ENCODE results near the gene RASAL2. TPM values are rescaled to one million over a fixed set of nuclear protein-coding genes. Genes with fewer than 3 reads are reported as not detected.
"Not testable (repeated sequence)": the region's sequence is repeated elsewhere in the genome, so short reads cannot be mapped to it uniquely, and the experiment has no call there.

The RASAL2 gene
- total RNA-seq, 4 donors from 2014 or later = 31.8 to 48.3 (median 37.8) TPM

GRCh38 chr1:178192686-178193085 lies 98.8 kb downstream of the RASAL2 start:
- H3K9me3 ChIP-seq = no peaks in the 10 kb centered on the region
- no peaks in the 10 kb centered on the region for H3K36me3 ChIP-seq
- no peak overlapping the region for H3K4me3 ChIP-seq
- no peak for DNase-seq (ENCODE audit: low spot score in 2 of 2)
- no peak overlapping the region for H3K27ac ChIP-seq
- TF ChIP-seq EP300 (IDR thresholded peaks at IDR 0.05) (no peak), POLR2A (IDR thresholded peaks at IDR 0.05) (no peak), CTCF (IDR thresholded peaks at IDR 0.05) (no peak), POLR2AphosphoS5 (IDR thresholded peaks at IDR 0.05) (no peak)
- no peaks in the 10 kb centered on the region for H3K27me3 ChIP-seq
- H3K4me1 ChIP-seq = peaks cover 3% of the 10 kb centered on the region
- WGBS = 55% methylated on average over 3 of the region's 3 CpGs

DNA sequence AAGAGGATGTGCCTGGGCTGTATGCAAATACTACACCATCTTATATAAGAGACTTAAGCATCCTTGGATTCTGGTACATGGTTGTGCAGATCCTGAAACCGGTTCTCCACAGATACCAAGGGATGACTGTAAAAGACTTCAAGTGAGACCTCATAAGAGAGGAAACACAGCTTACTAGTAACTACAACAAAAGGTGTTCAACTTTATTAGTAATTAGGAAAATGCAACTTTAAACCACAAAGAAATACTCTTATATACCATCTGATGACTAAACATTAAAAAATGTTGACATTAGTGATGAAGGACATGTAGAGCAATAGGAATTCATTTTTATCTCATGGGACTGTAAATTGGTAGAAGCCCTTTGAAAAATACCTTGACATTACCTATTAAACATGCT lies 102.7 kb downstream of the RASAL2 start:
- DNase-seq (ENCODE audit: low spot score in 2 of 2) = no peak
- no peaks in the 10 kb centered on the region for H3K36me3 ChIP-seq
- TF ChIP-seq EP300 (IDR thresholded peaks at IDR 0.05) = no peak
- TF ChIP-seq POLR2AphosphoS5 (IDR thresholded peaks at IDR 0.05) = no peak
- no peak for TF ChIP-seq CTCF (IDR thresholded peaks at IDR 0.05)
- no peak for TF ChIP-seq POLR2A (IDR thresholded peaks at IDR 0.05)
- H3K27me3 ChIP-seq = no peaks in the 10 kb centered on the region
- 100% methylated on average over 1 of the region's 1 CpG for WGBS
- peaks cover 4% of the 10 kb centered on the region for H3K9me3 ChIP-seq
- H3K27ac ChIP-seq = no peak overlapping the region
- peaks cover 3% of the 10 kb centered on the region for H3K4me1 ChIP-seq
- H3K4me3 ChIP-seq = no peak overlapping the region

GRCh38 chr1:178202095-178202494 lies 108.2 kb downstream of the RASAL2 start:
- DNase-seq (ENCODE audit: low spot score in 2 of 2); H3K36me3 ChIP-seq; H3K27ac ChIP-seq; H3K9me3 ChIP-seq; H3K27me3 ChIP-seq; H3K4me1 ChIP-seq; H3K4me3 ChIP-seq: not testable (repeated sequence)
- 93% methylated on average over 4 of the region's 4 CpGs for WGBS

GRCh38 chr1:178202546-178202945 lies 108.6 kb downstream of the RASAL2 start:
- H3K27ac ChIP-seq; DNase-seq (ENCODE audit: low spot score in 2 of 2); H3K9me3 ChIP-seq; H3K4me3 ChIP-seq; H3K4me1 ChIP-seq; H3K27me3 ChIP-seq; H3K36me3 ChIP-seq: not testable (repeated sequence)
- 96% methylated on average over 2 of the region's 2 CpGs for WGBS

DNA sequence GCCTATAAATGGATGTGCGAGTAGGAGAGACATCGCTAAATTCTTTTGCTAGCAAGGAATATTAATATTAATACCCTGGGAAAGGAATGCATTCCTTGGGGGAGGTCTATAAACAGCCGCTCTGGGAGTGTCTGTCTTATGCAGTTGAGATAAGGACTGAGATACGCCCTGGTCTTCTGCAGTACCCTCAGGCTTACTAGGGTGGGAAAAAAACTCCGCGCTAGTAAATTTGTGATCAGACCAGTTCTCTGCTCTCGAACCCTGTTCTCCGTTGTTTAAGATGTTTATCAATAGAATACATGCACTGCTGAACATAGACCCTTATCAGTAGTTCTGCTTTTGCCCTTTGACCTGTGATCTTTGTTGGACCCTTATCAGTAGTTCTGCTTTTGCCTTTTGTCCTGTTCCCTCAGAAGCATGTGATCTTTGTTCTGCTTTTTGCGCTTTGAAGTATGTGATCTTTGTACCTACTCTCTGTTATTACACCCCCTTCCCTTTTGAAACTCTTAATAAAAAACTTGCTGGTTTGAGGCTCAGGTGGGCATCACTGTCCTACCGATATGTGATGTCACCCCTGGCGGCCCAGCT lies 114.5 kb downstream of the RASAL2 start:
- not testable (repeated sequence) for H3K27me3 ChIP-seq; H3K4me1 ChIP-seq; H3K4me3 ChIP-seq; H3K36me3 ChIP-seq; DNase-seq (ENCODE audit: low spot score in 2 of 2); H3K27ac ChIP-seq
- 82% methylated on average over 11 of the region's 11 CpGs for WGBS
- peaks cover 21% of the 10 kb centered on the region for H3K9me3 ChIP-seq

- Histone ChIP-seq H3K9me3 (peaks cover 21% of the 10 kb centered on the region), H3K27me3 (no peaks in the 10 kb centered on the region), H3K4me3 (no peak overlapping the region), H3K4me1 (no peaks in the 10 kb centered on the region), H3K36me3 (no peaks in the 10 kb centered on the region), H3K27ac (no peak overlapping the region)
- 97% methylated on average over 1 of the region's 1 CpG for WGBS
- DNase-seq (ENCODE audit: low spot score in 2 of 2) = no peak
- TF ChIP-seq POLR2A (IDR thresholded peaks at IDR 0.05) (no peak), POLR2AphosphoS5 (IDR thresholded peaks at IDR 0.05) (no peak), CTCF (IDR thresholded peaks at IDR 0.05) (no peak), EP300 (IDR thresholded peaks at IDR 0.05) (no peak)
These were observed 116.0 kb downstream of the RASAL2 start for GRCh38 chr1:178209935-178210334.

- Histone ChIP-seq H3K27me3 (no peaks in the 10 kb centered on the region), H3K36me3 (no peaks in the 10 kb centered on the region), H3K4me1 (no peaks in the 10 kb centered on the region), H3K4me3 (no peak overlapping the region), H3K27ac (no peak overlapping the region), H3K9me3 (no peaks in the 10 kb centered on the region)
- no peak for TF ChIP-seq POLR2AphosphoS5 (IDR thresholded peaks at IDR 0.05)
- TF ChIP-seq POLR2A (IDR thresholded peaks at IDR 0.05) = no peak
- TF ChIP-seq EP300 (IDR thresholded peaks at IDR 0.05) = no peak
- TF ChIP-seq CTCF (IDR thresholded peaks at IDR 0.05) = no peak
- no peak for DNase-seq (ENCODE audit: low spot score in 2 of 2)
- 92% methylated on average over 6 of the region's 6 CpGs for WGBS
These were observed 124.6 kb downstream of the RASAL2 start for GRCh38 chr1:178218550-178218949.

Data from suprapubic skin (tissue), 4 donors.